Measurements from ENCODE around the gene PSMD4. TPM values are rescaled to one million over a fixed set of nuclear protein-coding genes. Genes with fewer than 3 reads are reported as not detected.
"Not testable (repeated sequence)": the region's sequence is repeated elsewhere in the genome, so short reads cannot be mapped to it uniquely, and the experiment has no call there.

PSMD4 gene
- total RNA-seq, 1 donor from 2014 or later, result 120 TPM

DNA sequence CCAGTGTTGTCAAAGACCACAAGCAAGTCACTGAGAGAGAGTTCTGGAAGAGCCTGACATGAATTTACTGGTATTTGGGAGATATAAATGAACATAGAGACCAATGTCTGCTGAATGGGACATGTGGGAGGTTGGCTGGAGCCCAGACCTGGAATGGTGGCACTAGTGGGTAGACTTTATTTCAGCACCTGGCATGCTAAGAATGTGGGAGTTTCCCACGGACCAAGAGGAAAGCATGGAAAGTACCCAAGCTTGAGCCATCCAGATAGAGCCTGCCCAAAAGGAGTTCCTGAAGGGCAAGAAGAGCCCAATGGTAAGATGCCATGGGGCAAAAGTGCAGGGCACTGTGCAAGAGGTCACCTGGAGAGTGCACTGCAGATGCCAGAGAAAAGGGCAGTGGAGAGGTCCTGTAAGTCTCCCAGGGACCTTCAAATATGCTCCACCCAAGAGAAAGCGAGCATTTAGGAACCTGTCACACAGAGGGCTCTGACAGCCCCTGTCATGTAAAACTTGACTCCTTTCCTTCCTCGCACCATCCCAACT is 19.5 kb downstream of the PSMD4 start:
- DNase-seq (ENCODE audit: low spot score), result no peak

- DNase-seq (ENCODE audit: low spot score), result not testable (repeated sequence)
Measured at GRCh38 chr1:151275341-151275740, 20.8 kb downstream of the PSMD4 start.

DNA sequence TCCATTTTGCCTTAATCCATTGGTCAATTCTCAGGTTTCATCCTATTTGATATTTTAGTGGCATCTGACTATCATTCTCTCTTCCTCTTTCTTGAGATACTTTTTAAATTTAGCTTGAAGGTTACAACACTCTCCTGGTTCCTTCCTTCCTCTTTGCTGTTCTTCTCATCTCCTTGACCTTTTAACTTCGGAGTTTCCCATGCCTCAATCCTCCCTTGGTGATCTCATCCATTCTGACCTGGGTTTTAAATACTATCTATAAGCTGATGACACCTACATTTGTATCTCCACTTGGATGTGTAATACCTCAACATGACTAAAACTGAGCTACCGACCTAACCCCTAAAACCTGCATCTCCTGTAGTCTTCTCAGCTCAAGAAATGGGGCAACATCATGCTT is 22.7 kb downstream of the PSMD4 start:
- no peak for DNase-seq (ENCODE audit: low spot score)

DNA sequence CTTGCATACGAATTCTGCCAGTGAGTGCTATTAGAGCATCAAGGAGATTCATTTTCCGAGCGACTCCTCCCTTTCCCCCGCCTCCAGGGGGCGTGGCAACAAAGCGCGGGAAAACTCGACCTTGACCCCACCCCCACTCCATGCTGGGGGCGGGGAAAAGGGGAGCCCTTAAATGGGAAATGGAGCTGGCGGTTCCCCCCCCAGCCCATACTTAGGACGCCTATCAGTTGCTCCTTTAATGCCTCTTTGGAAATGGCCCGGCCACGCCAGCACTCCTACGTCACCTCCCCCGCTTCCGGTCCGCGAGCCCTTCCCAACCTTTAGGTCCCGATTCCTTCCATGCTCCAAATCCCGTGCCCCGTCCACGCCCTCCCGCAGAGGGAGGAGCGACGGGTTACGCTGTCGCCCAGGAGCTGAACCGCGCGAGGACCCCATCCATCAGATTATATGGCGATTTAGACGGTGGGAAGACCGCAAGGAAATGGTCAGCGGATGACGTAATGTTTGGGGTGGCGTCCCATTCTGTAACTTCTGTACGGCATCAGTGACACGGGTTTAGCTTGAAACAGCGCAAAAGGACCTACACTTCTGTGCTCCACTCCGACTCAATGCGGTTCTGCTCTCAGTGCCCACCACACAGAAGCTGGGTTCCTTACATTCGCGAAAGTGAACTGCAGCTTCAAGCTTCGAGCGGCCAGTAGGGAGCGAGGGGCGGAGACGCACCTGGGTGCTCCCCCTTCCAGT is 26.9 kb downstream of the PSMD4 start:
- peak; percentile 97 for DNase-seq (ENCODE audit: low spot score)

DNA sequence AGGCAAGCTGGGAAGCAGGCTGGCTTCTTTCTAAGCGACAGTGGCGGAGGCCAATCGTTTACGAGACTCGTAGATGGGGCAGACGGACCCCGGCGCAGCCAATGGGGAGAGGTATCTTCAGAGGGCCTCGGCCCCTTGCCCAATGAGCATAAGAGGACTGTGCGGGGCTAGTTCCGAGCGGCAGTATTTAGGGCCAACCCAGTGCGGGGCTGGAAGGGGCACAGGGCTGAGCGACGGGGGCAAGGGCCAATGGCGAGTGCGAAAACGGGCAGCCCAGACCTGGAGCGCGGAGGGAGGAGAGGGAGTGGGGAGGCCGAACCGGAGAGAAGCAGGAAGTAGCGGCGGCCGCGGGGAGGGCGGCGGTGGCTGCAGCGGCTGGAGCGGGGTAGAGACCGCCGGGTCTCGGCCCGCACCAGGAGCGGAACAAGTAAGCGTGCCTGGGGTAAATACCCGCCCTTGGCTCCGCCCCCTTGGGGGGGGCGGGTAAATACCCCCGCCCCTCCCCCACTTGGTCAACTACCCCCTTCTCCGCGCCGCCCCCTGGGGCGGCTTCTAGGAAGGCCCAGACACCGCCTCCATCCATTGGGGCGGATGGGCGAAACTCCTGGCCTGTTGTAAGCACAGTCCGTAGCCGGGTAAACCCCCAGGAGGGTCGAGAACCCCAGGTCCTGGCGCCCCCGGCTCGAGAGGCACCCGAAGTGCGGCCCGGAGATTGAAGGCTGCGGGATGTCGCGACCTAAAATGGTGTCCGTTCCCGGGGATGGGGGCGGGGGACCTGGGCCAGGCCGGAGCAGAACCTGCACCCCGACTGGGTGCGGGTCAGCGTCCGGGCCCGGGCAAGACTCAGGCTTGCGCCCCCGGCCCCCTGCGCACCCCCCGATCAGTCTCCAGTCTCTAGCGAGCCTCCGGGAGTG is 27.7 kb downstream of the PSMD4 start, which contains the start of gene ZNF687:
Gene ZNF687 (plus strand): TSS at position 331 of the 914 bp plus-strand sequence. CDS start 3,993 bp downstream, outside the sequence.
- peak; percentile 100 for DNase-seq (ENCODE audit: low spot score)

DNA sequence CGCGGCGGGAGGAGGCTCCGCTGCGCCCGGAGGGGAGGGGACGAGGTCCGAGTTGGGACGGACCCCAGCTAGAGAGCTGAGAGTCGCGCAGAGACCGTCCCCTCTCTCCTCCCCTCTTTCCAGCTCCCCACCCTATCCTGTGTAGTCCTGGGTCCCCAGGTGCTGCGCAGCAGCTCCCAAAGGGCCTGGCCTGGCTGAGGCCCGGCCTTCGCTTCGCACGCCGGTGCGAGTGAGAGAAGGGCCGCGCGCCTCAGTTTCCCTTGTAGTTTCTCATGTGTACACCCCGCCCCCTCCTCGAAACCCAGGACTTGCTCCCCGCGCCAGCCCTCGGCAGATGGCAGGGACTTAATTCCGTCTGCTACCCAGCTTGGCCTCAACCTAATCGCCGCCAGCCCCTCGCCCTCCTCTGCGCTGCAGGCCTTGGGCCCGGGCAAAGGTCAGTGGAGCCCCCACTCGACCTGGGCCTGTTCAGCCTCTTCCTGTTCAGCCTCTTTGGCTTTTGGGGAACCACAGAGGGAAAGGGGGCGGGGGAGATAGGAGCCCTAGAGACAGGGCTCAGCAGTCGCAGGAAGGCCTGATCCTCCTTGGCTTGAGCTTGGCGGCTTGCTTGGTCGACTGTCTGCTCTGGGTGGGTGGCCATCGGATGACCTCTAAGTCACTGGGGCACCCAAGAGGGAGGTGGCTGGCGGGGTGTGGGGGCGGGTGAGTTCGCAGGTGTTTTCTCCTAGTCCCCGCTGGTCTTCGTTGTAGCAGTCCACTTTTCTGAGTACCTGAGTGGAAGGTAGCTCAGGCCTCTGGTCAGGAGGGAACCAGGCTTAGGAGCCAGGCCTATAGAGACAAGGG is 28.6 kb downstream of the PSMD4 start:
- DNase-seq (ENCODE audit: low spot score), result no peak

- no peak for DNase-seq (ENCODE audit: low spot score)
Measured at GRCh38 chr1:151284013-151284577, 29.6 kb downstream of the PSMD4 start.

GRCh38 chr1:151286619-151287340 is 32.2 kb downstream of the PSMD4 start:
- no peak for DNase-seq (ENCODE audit: low spot score)

- DNase-seq (ENCODE audit: low spot score), result no peak
Measured at GRCh38 chr1:151287341-151287699, 32.8 kb downstream of the PSMD4 start.

DNA sequence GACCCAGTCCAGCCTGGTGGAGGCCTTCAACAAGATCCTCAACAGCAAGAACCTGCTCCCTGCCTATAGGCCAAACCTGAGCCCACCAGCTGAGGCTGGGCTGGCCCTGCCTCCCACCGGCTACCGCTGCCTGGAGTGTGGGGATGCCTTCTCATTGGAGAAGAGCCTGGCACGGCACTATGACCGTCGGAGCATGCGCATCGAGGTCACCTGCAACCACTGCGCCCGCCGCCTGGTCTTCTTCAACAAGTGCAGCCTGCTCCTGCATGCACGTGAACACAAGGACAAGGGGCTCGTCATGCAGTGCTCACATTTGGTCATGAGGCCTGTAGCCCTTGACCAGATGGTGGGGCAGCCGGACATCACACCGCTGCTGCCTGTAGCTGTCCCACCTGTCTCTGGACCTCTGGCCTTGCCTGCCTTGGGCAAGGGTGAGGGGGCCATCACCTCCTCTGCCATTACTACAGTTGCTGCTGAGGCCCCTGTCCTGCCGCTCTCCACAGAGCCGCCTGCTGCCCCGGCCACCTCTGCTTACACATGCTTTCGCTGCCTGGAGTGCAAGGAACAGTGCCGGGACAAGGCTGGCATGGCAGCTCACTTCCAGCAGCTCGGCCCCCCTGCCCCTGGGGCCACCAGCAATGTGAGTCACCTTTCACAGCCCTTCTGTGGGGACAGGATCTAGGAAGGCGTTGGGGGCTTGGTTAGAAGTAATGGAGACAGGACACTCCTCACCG is 33.4 kb downstream of the PSMD4 start:
- DNase-seq (ENCODE audit: low spot score), result no peak

DNA sequence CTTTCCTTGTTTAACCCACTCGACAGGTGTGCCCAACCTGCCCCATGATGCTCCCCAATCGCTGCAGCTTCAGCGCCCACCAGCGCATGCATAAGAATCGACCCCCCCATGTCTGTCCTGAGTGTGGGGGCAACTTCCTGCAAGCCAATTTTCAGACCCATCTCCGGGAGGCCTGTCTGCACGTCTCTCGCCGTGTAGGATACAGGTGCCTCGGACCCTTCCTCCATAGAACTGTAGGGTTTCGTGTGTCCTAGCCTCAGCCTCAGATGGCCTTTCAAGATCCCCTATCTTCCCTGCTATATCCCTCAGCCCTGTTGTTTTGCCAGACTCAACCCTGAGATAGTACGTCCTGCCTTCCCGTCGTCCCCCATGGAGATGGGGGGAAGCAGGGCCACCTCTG is 34.0 kb downstream of the PSMD4 start:
- DNase-seq (ENCODE audit: low spot score), result no peak

DNA sequence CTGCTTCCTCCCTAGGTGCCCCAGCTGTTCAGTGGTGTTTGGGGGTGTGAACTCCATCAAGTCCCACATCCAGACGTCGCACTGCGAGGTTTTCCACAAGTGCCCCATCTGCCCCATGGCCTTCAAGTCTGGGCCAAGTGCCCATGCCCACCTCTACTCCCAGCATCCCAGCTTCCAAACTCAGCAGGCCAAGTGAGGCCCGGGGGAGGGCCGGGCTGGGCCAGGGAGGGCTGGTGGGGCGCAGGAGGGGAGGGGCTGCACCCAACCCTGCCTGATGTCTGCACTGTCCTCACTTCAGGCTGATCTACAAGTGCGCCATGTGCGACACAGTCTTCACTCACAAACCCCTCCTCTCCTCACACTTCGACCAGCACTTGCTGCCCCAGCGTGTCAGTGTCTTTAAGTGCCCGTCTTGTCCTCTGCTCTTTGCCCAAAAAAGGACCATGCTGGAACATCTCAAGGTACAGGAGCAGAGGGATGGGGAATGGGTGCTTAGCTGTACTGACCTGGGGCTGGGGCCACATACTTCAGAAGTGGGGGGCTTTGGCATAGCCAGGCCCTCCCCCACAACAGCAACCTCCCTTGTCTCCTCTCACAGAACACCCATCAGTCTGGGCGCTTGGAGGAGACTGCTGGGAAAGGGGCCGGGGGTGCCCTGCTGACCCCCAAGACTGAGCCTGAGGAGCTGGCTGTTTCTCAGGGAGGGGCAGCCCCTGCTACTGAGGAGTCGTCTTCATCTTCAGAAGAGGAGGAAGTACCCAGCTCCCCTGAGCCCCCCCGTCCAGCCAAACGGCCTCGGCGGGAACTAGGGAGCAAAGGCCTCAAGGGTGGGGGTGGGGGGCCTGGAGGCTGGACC is 34.8 kb downstream of the PSMD4 start:
- no peak for DNase-seq (ENCODE audit: low spot score)

DNA sequence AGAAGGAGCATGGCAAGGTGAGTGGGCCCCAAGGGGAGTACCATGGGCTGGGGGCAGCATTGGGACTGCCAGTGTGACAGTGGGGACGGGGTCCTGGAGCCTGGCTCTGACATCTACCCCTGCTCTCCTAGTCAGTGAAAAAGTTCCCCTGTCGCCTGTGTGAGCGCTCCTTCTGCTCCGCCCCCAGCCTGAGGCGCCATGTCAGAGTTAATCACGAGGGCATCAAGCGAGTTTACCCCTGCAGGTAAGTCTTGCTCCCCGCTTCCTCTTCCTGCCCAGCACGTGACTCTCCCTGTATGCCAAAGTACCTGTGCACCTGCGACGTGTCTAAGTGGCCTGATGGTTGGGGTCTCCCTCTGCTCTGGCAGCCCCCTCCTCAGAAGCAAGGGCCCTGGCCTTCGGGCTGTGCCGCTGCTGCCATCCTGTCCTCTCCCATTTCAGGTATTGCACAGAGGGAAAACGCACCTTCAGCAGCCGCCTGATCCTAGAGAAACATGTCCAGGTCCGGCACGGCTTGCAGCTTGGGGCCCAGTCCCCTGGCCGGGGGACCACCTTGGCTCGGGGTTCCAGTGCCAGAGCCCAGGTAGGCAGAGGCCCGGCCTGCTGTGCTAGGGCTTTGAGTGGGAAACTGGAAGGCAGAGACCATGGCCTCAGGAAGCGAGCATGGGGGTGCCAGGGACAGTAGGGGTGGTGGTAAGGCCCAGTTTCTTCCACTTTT is 35.6 kb downstream of the PSMD4 start:
- DNase-seq (ENCODE audit: low spot score), result no peak

GRCh38 chr1:151290709-151291303 is 36.3 kb downstream of the PSMD4 start:
- DNase-seq (ENCODE audit: low spot score), result no peak

DNA sequence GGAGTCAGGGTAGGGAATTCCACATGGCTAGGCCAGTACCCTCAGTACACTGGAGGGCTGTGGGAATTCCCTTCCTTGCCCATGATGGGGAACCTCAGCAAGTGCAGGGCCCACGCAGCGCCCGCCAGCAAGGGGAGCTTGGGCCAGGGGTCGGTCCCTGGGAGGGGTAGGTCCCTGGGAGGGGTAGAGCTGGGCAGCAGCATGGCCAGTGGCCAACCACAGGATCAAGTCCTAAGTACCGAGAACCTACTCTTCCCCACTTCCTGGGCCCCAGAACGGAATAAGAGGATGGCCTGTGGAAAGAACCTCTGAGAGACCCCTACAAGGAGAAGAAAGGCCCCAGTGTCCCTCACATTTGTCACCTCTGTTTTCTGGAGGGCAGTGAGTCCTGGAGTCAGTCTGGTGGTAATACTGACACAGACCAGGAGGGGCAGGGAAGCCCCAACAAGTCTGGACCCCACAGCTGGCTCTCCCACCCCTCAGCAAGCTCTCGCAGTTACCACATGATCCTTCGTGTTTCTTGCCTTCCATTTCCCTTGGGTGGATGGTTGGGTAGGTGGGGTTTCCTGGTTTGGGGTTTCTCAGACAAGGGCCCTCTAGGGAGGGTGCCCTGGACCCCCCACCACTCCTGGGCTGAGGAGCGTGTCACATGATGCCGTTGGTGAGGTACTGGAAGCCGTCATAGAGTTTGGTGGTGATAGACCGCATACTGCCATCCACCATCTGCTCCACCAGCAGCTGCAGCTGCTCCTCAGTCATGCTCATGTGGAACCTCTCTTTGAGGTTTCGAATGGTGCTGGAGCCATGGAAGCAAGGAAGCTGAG is 37.9 kb downstream of the PSMD4 start:
- no peak for DNase-seq (ENCODE audit: low spot score)

DNA sequence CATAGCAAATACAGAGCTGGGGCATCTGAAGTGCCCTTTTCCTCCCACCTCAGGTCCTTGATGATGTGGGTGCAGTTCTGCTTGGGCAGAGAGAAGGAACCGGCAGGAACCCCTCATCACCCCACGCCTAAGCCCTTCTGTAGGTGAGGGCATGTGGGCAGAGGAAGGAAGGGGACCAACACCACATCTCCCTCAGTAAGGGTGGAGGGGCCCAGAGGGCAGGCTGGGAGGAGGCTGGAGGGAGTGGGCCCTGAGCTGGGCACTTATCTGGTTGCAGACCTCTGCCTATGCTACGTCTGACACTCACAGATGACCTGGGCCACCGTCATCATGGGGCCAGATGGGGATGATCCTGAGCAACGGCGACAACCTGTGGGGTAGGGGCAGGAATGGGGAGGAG is 38.6 kb downstream of the PSMD4 start:
- no peak for DNase-seq (ENCODE audit: low spot score)
